Raji (cell line): Measurements from ENCODE around the gene PTPN3.

Source experiments
- POLR2A ChIP-seq: IDR thresholded peaks from 2 replicates; pipeline ENCODE4 v1.6.1; 2011; ENCODE audit warnings: low read depth, low read length, control low read depth; ENCODE audit not compliant: insufficient read depth

The PTPN3 gene

GRCh38 chr9:109383947-109384346 is 114.2 kb downstream of the PTPN3 start:
- no peak for TF ChIP-seq POLR2A

GRCh38 chr9:109383356-109383755 is 114.8 kb downstream of the PTPN3 start:
- TF ChIP-seq POLR2A, result no peak

- no peak for TF ChIP-seq POLR2A
These were observed 115.5 kb downstream of the PTPN3 start for GRCh38 chr9:109382585-109382984.

- TF ChIP-seq POLR2A, result no peak
These were observed 115.9 kb downstream of the PTPN3 start for GRCh38 chr9:109382182-109382581.

GRCh38 chr9:109381011-109381729 is 116.9 kb downstream of the PTPN3 start:
- TF ChIP-seq POLR2A, result no peak

GRCh38 chr9:109379513-109379912 is 118.6 kb downstream of the PTPN3 start:
- TF ChIP-seq POLR2A, result no peak

GRCh38 chr9:109378316-109378715 is 119.8 kb downstream of the PTPN3 start:
- no peak for TF ChIP-seq POLR2A

- TF ChIP-seq POLR2A, result no peak
These were observed 125.9 kb downstream of the PTPN3 start for GRCh38 chr9:109372246-109372645.

GRCh38 chr9:109371374-109371773 is 126.7 kb downstream of the PTPN3 start:
- no peak for TF ChIP-seq POLR2A

GRCh38 chr9:109369285-109369684 is 128.8 kb downstream of the PTPN3 start:
- TF ChIP-seq POLR2A, result no peak

- TF ChIP-seq POLR2A, result no peak
These were observed 137.3 kb downstream of the PTPN3 start for GRCh38 chr9:109360771-109361170.

GRCh38 chr9:109355564-109356297 is 142.4 kb downstream of the PTPN3 start:
- TF ChIP-seq POLR2A, result no peak

GRCh38 chr9:109354190-109354589 is 143.9 kb downstream of the PTPN3 start:
- no peak for TF ChIP-seq POLR2A

GRCh38 chr9:109351032-109351431 is 147.1 kb downstream of the PTPN3 start:
- TF ChIP-seq POLR2A, result no peak

- TF ChIP-seq POLR2A, result no peak
These were observed 148.7 kb downstream of the PTPN3 start for GRCh38 chr9:109349421-109349846.

- no peak for TF ChIP-seq POLR2A
These were observed 151.2 kb downstream of the PTPN3 start for GRCh38 chr9:109346904-109347303.
